GM12878 (cell line): ENCODE measurements around the gene UQCRH. TPM values are rescaled to one million over a fixed set of nuclear protein-coding genes. Genes with fewer than 3 reads are reported as not detected.

ENCODE experiments used
- CUX1 ChIP-seq: IDR thresholded peaks from 2 replicates; pipeline ENCODE4 v1.6.1; 2012; ENCODE audit warnings: improper control_type of control experiment, low read depth, low read length; ENCODE audit not compliant: insufficient replicate concordance
- E2F4 ChIP-seq: IDR thresholded peaks from 2 replicates; pipeline ENCODE4 v1.6.1; 2012; ENCODE audit warnings: low read depth, low read length, improper control_type of control experiment
- GATAD2B ChIP-seq: fragments of 450-650 bp; conservative IDR thresholded peaks from 2 replicates; pipeline ENCODE4 v1.6.1; 2017; ENCODE audit warnings: low read depth, mild to moderate bottlenecking, moderate library complexity
- KDM1A ChIP-seq: fragments of 200-600 bp; sonication (generic); IDR thresholded peaks from 2 replicates; pipeline ENCODE4 v1.6.1; 2016; ENCODE audit warnings: borderline replicate concordance
- MYC ChIP-seq: IDR thresholded peaks from 2 replicates; pipeline ENCODE4 v1.6.1; 2011; ENCODE audit warnings: mild to moderate bottlenecking, low read length, moderate library complexity, inconsistent platforms; ENCODE audit not compliant: insufficient read depth, insufficient replicate concordance, insufficient read length, severe bottlenecking
- NFYA ChIP-seq: IDR thresholded peaks from 2 replicates; pipeline ENCODE4 v1.6.1; 2011; ENCODE audit warnings: low read depth, mild to moderate bottlenecking, low read length, improper control_type of control experiment, borderline replicate concordance
- PAX5 ChIP-seq: IDR thresholded peaks from 2 replicates; pipeline ENCODE4 v1.6.1; 2011; ENCODE audit warnings: low read depth, low read length, borderline replicate concordance
- PKNOX1 ChIP-seq: fragments of 450-650 bp; IDR thresholded peaks from 2 replicates; pipeline ENCODE4 v1.6.1; 2016; ENCODE audit warnings: mild to moderate bottlenecking
- REST ChIP-seq: IDR thresholded peaks from 2 replicates; pipeline ENCODE4 v1.6.1; 2012; ENCODE audit warnings: mild to moderate bottlenecking, low read depth, low read length
- SMAD5 ChIP-seq: IDR thresholded peaks from 2 replicates; pipeline ENCODE4 v1.6.1; 2016; ENCODE audit warnings: antibody characterized with exemption, low read depth
- SUPT20H ChIP-seq: IDR thresholded peaks from 2 replicates; pipeline ENCODE4 v1.6.1; 2011; ENCODE audit warnings: low read depth, mild to moderate bottlenecking, low read length, moderate library complexity, borderline replicate concordance; ENCODE audit not compliant: control insufficient read depth
- ZNF687 ChIP-seq: fragments of 450-650 bp; IDR thresholded peaks from 2 replicates; pipeline ENCODE4 v1.6.1; 2017; ENCODE audit warnings: mild to moderate bottlenecking, moderate library complexity
- polyA plus RNA-seq, 11 experiments: library from polyadenylated mRNA; depleted of rRNA in 4 of 11; unstranded in 6 of 11; stranded (reverse) in 5 of 11; fragments of >200 nt; fragmentation: Nextera tagmentation in 4 of 11; fragmentation: Illumina TruSeq in 1 of 11; extraction: Ambion mirVana in 4 of 11; extraction: Trizol in 1 of 11; gene quantifications; 1 replicate in 1 of 11; 2 replicates in 10 of 11; pipeline versions ENCODE4 v1.2.1 to v1.2.3, GENCODE V29; 2011 to 2016; ENCODE audit warnings: inconsistent platforms in 2 of 11, missing spikeins in 2 of 11, low read depth in 1 of 11
- total RNA-seq, 4 experiments: library from RNA; depleted of rRNA in 3 of 4; stranded (reverse); fragments of >200 nt in 3 of 4; fragmentation: Illumina TruSeq in 1 of 4; extraction: Trizol in 1 of 4; gene quantifications; 2 replicates each; pipeline versions ENCODE4 v1.2.1 to v1.2.3, GENCODE V29; 2013 to 2021

Gene UQCRH
- total and polyA plus RNA-seq, 10 of the 15 experiments (the other 5 are each of a cell fraction or from before 2014, with no cell fraction given), result 363 to 1,782 (median 597) TPM

GRCh38 chr1:46340404-46341221, 37.1 kb downstream of the UQCRH start, which contains the start of gene NSUN4 (continued):
- TF ChIP-seq ZNF687 (peak; percentile 65; the same call in 1 of the 2 replicates), KDM1A (no peak), NFYA (no peak), SMAD5 (peak; percentile 76; the same call in 1 of the 2 replicates), SUPT20H (no peak), PKNOX1 (peak; percentile 43; the same call in 1 of the 2 replicates), CUX1 (no peak), GATAD2B (peak; percentile 76), E2F4 (no peak), REST (no peak), PAX5 (peak; percentile 50; the same call in 1 of the 2 replicates), MYC (peak; percentile 84)
